Measurements from ENCODE around the gene MEIS3.

- TF ChIP-seq EZH2 (IDR thresholded peaks at IDR 0.05; ENCODE audit: low read depth) (no peak), CTCF (conservative IDR thresholded peaks at IDR 0.05) (no peak)
These were observed 14.8 kb downstream of the MEIS3 start for GRCh38 chr19:47404334-47405196.

All from PC-9 (cell line).